Erythroblast (primary cell): Measurements from ENCODE around the gene GDF11.

ENCODE experiments used
- GATA1 ChIP-seq: IDR thresholded peaks from 2 replicates; pipeline ENCODE4 v1.6.1; 2011; ENCODE audit warnings: low read depth, mild to moderate bottlenecking, control low read depth, low read length, moderate library complexity
- POLR2A ChIP-seq: IDR thresholded peaks from 2 replicates; pipeline ENCODE4 v1.6.1; 2011; ENCODE audit warnings: mild to moderate bottlenecking, low read length

DNA sequence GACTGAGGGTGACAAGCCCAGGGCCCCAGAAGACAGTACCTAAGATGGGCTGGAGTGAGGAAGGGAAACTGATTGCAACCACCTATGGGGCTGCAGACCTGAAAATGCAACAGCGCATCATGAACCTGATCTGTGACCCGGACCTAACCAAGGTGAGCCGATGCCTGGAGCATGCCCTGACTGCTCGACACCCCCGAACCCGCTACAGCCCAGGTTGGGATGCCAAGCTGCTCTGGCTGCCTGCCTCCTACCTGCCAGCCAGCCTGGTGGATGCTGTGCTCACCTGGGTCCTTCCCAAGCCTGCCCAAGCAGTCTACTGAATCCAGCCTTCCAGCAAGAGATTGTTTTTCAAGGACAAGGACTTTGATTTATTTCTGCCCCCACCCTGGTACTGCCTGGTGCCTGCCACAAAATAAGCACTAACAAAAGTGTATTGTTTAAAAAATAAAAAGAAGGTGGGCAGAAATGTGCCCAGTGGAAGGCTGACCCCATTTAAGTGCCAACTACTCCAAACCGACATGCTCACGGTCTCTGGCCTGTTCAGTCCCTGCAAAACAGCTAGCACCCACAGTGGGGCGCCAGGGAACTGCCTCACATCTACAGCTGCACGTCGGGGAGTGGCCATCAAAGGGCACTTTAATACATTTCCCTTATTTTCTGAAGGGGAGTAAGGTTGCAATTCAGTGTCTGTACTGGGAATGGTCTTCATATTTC lies 18.5 kb upstream of the GDF11 start:
- TF ChIP-seq POLR2A (peak; percentile 33), GATA1 (no peak)
